Fibroblast of lung (primary cell): ENCODE data around the gene TUBA4A. TPM values are rescaled to one million over a fixed set of nuclear protein-coding genes. Genes with fewer than 3 reads are reported as not detected.
A peak's percentile ranks its signal among the peaks of the same experiment; 100 is the strongest.

Experiments
- DNase-seq, 2 donors: peaks; one replicate each; pipeline versions ENCODE4 v3.0.0 to v3.0.0-alpha.2; 2010; ENCODE audit warnings: low read depth in 2 of 2
- H2AFZ ChIP-seq: 2 replicates; pipeline ENCODE4 v1.5.1; 2012; ENCODE audit warnings: low read length, control low read depth, inconsistent platforms
- H3K27ac ChIP-seq: 2 replicates; pipeline ENCODE4 v1.5.1; 2011; ENCODE audit warnings: low read length, control low read depth; ENCODE audit not compliant: insufficient read depth
- H3K27me3 ChIP-seq: 2 replicates; pipeline ENCODE4 v1.5.1; 2011; ENCODE audit warnings: mild to moderate bottlenecking, low read length; ENCODE audit not compliant: control insufficient read depth, insufficient read depth
- H3K36me3 ChIP-seq: 2 replicates; pipeline ENCODE4 v1.5.1; 2011; ENCODE audit warnings: low read length; ENCODE audit not compliant: control insufficient read depth, insufficient read depth
- H3K4me1 ChIP-seq: 2 replicates; pipeline ENCODE4 v1.5.1; 2011; ENCODE audit warnings: low read length; ENCODE audit not compliant: control insufficient read depth, insufficient read depth; ENCODE audit errors: extremely low read depth
- H3K4me2 ChIP-seq: 2 replicates; pipeline ENCODE4 v1.5.1; 2011; ENCODE audit warnings: low read length, control low read depth; ENCODE audit not compliant: insufficient read depth; ENCODE audit errors: extremely low read depth
- H3K4me3 ChIP-seq, 4 experiments: fragments of 200-600 bp in 1 of 4; sonication (generic) in 1 of 4; replicated peaks in 1 of 4; 2 replicates each; pipeline ENCODE4 v1.5.1; 2011 to 2016; ENCODE audit warnings: low read length in 4 of 4, low read depth in 3 of 4, mild to moderate bottlenecking in 3 of 4, control low read depth in 2 of 4, inconsistent platforms in 1 of 4, mixed read lengths in 1 of 4; ENCODE audit not compliant: insufficient read depth in 1 of 4; ENCODE audit errors: control extremely low read depth in 1 of 4
- H3K79me2 ChIP-seq: 2 replicates; pipeline ENCODE4 v1.5.1; 2012; ENCODE audit warnings: mild to moderate bottlenecking, low read length, inconsistent platforms; ENCODE audit not compliant: control insufficient read depth, insufficient read depth
- H3K9ac ChIP-seq: 2 replicates; pipeline ENCODE4 v1.5.1; 2011; ENCODE audit warnings: mild to moderate bottlenecking, low read length, control low read depth; ENCODE audit not compliant: insufficient read depth
- H3K9me3 ChIP-seq: 2 replicates; pipeline ENCODE4 v1.5.1; 2012; ENCODE audit warnings: low read depth, low read length; ENCODE audit not compliant: control insufficient read depth, insufficient read depth
- H4K20me1 ChIP-seq: 2 replicates; pipeline ENCODE4 v1.5.1; 2011; ENCODE audit warnings: low read length; ENCODE audit not compliant: control insufficient read depth, insufficient read depth; ENCODE audit errors: extremely low read depth
- EZH2 ChIP-seq: IDR thresholded peaks from 2 replicates; pipeline ENCODE4 v1.5.1; 2012; ENCODE audit warnings: low read length, control low read depth, mild to moderate bottlenecking; ENCODE audit errors: missing control alignments
- polyA plus RNA-seq, 2 donors: library from polyadenylated mRNA; depleted of rRNA in 1 of 2; stranded (reverse) in 1 of 2; unstranded in 1 of 2; fragments of >200 nt; gene quantifications; 2 replicates each; pipeline ENCODE4 v1.2.1, GENCODE V29; 2011 to 2012; ENCODE audit warnings: missing spikeins in 1 of 2
- total RNA-seq: library from RNA; depleted of rRNA; stranded (reverse); fragments of >200 nt; gene quantifications from 2 replicates; pipeline ENCODE4 v1.2.1, GENCODE V29; 2014
- TF ChIP-seq, protein P1 (sequence below), 2 donors: IDR thresholded peaks in 1 of 2; conservative IDR thresholded peaks in 1 of 2; 1 replicate in 1 of 2; 2 replicates in 1 of 2; pipeline ENCODE4 v1.5.1; 2011 to 2012; ENCODE audit warnings: low read length in 2 of 2, control low read depth in 1 of 2, inconsistent platforms in 1 of 2, low read depth in 1 of 2, mild to moderate bottlenecking in 1 of 2

Gene TUBA4A
- total and polyA plus RNA-seq, 2 donors (not counting 1 experiment from before 2014, with no cell fraction given), result 5.6 to 14.7 TPM

DNA sequence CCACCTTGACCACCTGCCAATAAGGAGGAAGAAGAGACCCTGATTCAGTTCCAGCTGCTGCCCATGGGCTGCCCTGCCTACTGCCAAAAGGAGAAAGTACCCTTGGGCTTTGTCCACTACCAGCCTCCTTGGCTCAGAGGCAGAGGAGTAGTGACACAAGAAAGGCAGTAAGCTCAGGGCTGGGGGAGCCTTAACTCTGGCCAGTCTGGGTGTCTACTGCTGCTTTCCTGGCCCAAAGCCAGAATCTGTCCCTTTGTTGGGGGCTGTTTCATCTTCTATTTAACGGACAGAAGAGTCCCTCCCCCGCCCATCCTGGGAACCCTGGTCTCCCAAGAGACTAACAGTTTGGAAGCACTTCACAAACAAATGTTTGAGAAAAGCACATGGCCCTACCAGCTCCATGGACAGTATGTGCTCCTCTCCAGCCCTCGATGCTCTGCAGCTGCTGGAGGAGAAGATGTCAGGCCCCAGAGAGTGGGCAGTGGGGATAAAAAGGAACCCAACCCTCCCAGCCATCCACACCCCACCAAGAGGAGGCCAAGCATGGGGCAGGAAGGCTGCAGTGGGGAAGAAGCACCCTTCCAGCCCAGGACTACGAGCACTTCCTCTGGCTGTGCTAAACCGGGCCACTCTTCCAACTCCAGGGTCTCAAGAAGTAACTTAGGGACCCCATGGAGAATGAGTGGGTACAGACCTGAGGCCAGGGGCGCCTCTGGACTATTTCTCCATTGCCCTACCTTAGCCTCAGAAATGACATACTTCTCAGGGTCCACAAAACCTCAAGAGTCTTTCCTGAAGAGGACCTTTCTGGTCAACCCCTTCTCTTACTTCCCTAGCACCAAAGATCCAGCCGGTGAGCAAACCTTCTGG lies 25.4 kb downstream of the TUBA4A start:
- peaks cover 18% of the 10 kb centered on the region for H3K36me3 ChIP-seq
- no peaks in the 10 kb centered on the region for H3K27me3 ChIP-seq
- H3K9me3 ChIP-seq, result no peaks in the 10 kb centered on the region
- H3K4me3 ChIP-seq, result peak overlapping the region; percentile 59 to 89 (median 72)
- H4K20me1 ChIP-seq, result no peaks in the 10 kb centered on the region
- H3K4me1 ChIP-seq, result peaks cover 2% of the 10 kb centered on the region
- H2AFZ ChIP-seq, result no peak overlapping the region
- H3K79me2 ChIP-seq, result peaks cover 16% of the 10 kb centered on the region
- no peak overlapping the region for H3K9ac ChIP-seq
- TF ChIP-seq, protein P1, sequence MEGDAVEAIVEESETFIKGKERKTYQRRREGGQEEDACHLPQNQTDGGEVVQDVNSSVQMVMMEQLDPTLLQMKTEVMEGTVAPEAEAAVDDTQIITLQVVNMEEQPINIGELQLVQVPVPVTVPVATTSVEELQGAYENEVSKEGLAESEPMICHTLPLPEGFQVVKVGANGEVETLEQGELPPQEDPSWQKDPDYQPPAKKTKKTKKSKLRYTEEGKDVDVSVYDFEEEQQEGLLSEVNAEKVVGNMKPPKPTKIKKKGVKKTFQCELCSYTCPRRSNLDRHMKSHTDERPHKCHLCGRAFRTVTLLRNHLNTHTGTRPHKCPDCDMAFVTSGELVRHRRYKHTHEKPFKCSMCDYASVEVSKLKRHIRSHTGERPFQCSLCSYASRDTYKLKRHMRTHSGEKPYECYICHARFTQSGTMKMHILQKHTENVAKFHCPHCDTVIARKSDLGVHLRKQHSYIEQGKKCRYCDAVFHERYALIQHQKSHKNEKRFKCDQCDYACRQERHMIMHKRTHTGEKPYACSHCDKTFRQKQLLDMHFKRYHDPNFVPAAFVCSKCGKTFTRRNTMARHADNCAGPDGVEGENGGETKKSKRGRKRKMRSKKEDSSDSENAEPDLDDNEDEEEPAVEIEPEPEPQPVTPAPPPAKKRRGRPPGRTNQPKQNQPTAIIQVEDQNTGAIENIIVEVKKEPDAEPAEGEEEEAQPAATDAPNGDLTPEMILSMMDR (conservative IDR thresholded peaks at IDR 0.05 in 1 of 2, IDR thresholded peaks at IDR 0.05 in 1 of 2; ENCODE audit: low read depth in 1 of 2, low read length in 2 of 2), result no peak
- no peak for TF ChIP-seq EZH2
- peak overlapping the region; percentile 81 for H3K27ac ChIP-seq
- no peak for DNase-seq
- H3K4me2 ChIP-seq, result peak overlapping the region; percentile 97

DNA sequence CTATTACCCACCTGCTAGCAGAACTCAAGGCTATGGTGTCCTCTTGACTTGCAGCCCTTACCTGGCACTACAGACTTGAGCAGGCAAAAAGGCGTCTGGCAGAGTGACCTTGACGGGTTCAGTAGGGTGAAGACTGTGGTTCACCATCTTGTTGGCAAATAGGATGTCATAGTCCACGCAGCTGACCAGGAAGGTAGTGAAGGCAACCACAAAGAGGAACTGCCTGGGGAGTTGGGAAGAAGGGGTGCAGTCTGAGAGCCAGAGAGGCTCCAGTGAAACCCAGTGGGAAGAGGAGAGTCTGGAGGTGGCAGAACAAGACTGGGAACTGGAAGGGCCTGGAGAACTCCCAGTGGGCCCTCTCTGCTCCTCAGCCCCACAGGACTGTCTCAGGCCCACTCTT lies 28.4 kb downstream of the TUBA4A start:
- H3K4me2 ChIP-seq, result no peak overlapping the region
- H3K27ac ChIP-seq, result no peak overlapping the region
- H3K4me1 ChIP-seq, result peaks cover under 1% of the 10 kb centered on the region
- peaks cover 17% of the 10 kb centered on the region for H3K36me3 ChIP-seq
- H3K79me2 ChIP-seq, result peaks cover 15% of the 10 kb centered on the region
- TF ChIP-seq, protein P1 (conservative IDR thresholded peaks at IDR 0.05 in 1 of 2, IDR thresholded peaks at IDR 0.05 in 1 of 2; ENCODE audit: low read depth in 1 of 2, low read length in 2 of 2), result no peak
- TF ChIP-seq EZH2, result no peak
- H3K4me3 ChIP-seq, result no peak overlapping the region
- no peaks in the 10 kb centered on the region for H4K20me1 ChIP-seq
- no peaks in the 10 kb centered on the region for H3K9me3 ChIP-seq
- H3K9ac ChIP-seq, result no peak overlapping the region
- no peak for DNase-seq
- no peaks in the 10 kb centered on the region for H3K27me3 ChIP-seq
- H2AFZ ChIP-seq, result no peak overlapping the region

DNA sequence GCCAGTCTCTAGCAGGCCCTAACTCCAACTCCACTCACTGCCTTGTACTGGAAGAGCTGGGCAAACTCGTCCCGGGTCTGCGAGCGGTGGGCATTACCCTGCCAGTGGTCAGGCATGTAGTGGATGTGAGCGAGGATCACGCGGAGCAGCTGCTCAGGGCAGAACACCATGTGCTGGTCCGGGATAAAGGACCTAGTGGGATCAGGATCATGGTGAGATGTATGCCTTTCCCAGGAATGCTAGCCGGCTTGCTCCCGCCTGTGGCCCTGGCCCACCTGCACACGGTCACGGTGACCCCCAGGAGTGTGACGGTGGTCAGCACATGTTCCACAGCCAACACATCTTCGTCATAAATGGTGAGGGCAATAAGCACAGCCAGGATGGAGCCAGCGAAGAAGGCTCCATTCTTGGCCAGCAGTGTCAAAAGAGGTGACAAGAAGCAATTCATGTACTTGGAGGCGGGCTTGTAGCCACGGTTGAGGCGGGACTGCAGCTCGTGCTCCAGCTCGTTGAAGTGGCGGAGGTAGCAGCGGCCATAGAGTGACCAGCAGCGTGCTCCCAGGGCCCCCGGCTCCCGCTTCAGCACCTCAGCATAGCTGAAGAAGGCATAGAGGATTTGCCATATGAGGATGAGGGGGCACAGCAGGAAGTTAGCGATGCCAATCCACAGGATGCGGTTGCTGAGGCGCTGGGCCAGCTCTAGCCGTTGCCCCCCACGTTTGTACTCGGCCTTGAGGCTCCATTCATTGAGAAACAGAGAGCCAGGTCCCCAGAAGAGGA lies 29.7 kb downstream of the TUBA4A start:
- no peak for DNase-seq
- no peak overlapping the region for H2AFZ ChIP-seq
- TF ChIP-seq, protein P1 (conservative IDR thresholded peaks at IDR 0.05 in 1 of 2, IDR thresholded peaks at IDR 0.05 in 1 of 2; ENCODE audit: low read depth in 1 of 2, low read length in 2 of 2), result no peak
- TF ChIP-seq EZH2, result no peak
- H3K27me3 ChIP-seq, result no peaks in the 10 kb centered on the region
- no peak overlapping the region for H3K9ac ChIP-seq
- peaks cover 4% of the 10 kb centered on the region for H3K4me1 ChIP-seq
- H3K27ac ChIP-seq, result no peak overlapping the region
- no peaks in the 10 kb centered on the region for H3K9me3 ChIP-seq
- H4K20me1 ChIP-seq, result no peaks in the 10 kb centered on the region
- H3K36me3 ChIP-seq, result peaks cover 24% of the 10 kb centered on the region
- H3K4me3 ChIP-seq, result no peak overlapping the region
- H3K4me2 ChIP-seq, result no peak overlapping the region
- peaks cover 14% of the 10 kb centered on the region for H3K79me2 ChIP-seq
